Stimulated activated CD4-positive, alpha-beta T cell treated with anti-CD3 and anti-CD28 coated beads, Interleukin-12 subunit alpha, Interleukin-12 subunit beta, amount 100 ng/mL, for 48 hours (primary cell): Measurements from ENCODE around the gene NHERF1.

ENCODE experiments used
- DNase-seq, 3 donors: peaks; one replicate each; pipeline ENCODE4 v3.0.0-alpha.2; 2020; ENCODE audit warnings: low read depth in 2 of 3, low spot score in 1 of 3

NHERF1 gene

GRCh38 chr17:74732042-74732867, 16.2 kb upstream of the NHERF1 start:
- no peak for DNase-seq

DNA sequence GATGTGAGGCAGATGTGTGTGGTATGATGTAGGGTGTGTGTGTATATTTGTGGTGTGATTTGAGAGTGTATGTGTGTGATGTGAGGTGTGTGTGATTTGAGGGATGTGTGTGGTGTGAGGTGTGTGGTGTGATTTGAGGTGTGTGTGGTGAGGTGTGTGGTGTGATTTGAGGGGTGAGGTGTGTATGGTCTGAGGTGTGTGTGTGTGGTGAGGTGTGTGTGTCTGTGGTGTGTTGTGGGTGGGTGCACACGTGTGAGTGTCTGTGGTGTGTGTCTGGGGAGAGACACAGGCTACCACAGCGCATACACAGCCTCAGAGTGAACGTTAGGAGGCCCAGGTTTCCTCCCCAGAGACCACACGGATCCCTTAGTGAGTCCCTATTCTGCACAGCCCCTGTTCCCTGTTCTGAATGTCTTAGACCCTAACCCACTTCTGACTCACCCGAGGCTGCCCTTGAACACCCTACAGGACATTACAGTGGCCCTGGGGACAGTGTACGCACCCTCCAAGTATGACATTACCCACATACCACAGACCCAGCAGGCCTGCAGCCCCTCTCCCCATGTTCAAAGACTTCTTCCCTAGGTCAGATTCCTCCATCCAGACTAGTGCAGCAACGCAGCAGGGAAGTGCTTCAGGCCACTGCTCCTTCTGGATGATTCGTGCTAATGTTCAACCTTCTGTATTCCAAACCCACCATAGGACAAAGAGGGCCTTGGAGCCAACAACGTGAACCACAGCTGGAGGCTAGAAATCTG, 14.9 kb upstream of the NHERF1 start:
- no peak for DNase-seq

- DNase-seq = no peak
Measured at GRCh38 chr17:74734256-74734655, 14.2 kb upstream of the NHERF1 start.

- no peak for DNase-seq
Measured at GRCh38 chr17:74736513-74737298, 11.7 kb upstream of the NHERF1 start, which contains the start of gene RAB37. Gene RAB37 (plus strand): TSS chr17:74737256. CDS start chr17:74737273, 17 bp downstream.

DNA sequence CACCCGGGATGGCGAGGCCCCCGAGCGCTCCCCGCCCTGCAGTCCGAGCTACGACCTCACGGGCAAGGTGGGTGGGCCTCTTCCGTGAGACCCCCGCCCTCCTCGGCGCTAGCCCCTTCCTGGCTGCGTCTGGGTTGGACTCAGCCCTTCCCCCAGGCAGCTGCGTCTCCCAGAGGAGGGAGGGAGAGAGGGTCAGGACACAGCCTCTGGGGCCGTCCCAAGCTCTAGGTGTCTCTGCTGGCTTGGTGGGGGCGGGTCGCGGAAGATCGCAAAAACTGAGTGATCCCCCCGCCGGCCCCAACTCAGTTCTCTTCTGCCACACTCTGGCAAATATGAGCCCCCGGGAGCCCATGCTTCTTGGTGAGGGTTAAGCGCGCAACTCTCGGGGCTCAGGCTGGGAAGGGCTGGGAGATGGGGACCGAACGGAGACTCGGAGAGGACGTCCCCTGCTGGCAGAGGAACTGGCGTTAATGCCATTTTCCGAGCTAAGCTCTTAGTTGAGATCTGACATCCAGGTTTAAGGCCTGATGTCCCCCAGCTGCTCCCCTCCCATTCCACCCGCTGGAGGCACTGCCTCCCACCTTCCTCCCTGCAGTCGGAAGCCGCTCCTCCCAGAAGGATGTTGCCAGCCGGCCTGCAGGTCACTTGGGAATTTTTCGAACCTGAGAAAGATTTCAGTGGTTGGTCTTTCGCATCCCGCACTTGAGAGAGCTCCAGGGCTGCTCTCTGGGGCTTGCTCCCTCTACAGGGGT, 11.0 kb upstream of the NHERF1 start:
- no peak for DNase-seq

- peak in 1 of 3 donors; percentile 58 for DNase-seq
Measured at GRCh38 chr17:74738051-74738996, 10.1 kb upstream of the NHERF1 start.

GRCh38 chr17:74739227-74739831, 9.1 kb upstream of the NHERF1 start:
- no peak for DNase-seq

GRCh38 chr17:74740173-74740572, 8.3 kb upstream of the NHERF1 start:
- DNase-seq = no peak

GRCh38 chr17:74740641-74741387, 7.6 kb upstream of the NHERF1 start:
- no peak for DNase-seq

GRCh38 chr17:74742153-74742515, 6.3 kb upstream of the NHERF1 start:
- no peak for DNase-seq

- no peak for DNase-seq
Measured at GRCh38 chr17:74742978-74743545, 5.4 kb upstream of the NHERF1 start.

DNA sequence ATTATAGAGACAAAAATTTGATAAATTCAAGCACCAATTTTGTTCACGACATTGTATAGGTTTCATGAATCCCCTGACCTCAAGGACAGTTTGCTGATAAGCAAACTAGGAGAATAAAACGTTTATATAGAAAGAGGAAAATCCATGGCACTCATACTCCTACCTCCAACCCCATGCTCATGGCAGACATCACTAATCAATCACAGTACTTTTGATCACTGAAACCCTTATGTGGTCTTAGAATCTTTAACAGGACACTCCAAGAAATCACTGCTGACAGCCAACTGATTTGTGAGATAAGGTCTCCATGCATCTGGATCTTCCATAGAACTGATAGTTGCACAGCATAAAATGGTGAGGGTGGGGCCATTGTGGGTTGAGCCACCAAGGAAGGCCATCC, 4.7 kb upstream of the NHERF1 start:
- DNase-seq = no peak

DNA sequence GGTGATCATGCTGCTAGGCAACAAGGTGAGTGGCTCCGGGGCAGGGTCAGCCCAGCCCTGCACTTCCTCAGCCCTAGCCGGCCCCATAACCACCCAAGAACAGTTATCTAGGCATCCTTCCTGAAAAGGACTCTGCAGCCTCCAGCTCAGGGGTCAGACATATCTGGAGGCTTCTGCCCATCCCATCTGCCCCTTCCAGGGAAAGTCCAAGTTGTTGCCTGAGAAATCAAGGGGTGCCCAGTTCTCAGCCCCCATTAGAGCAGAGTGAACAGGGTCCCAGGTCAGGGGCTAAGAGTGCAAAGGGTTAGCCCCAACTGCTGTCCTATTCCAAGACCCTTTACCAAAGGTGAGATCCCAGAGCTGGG, 4.1 kb upstream of the NHERF1 start:
- no peak for DNase-seq

GRCh38 chr17:74744714-74745547, 3.5 kb upstream of the NHERF1 start:
- peak; percentile 78 to 95 (median 79) for DNase-seq

DNA sequence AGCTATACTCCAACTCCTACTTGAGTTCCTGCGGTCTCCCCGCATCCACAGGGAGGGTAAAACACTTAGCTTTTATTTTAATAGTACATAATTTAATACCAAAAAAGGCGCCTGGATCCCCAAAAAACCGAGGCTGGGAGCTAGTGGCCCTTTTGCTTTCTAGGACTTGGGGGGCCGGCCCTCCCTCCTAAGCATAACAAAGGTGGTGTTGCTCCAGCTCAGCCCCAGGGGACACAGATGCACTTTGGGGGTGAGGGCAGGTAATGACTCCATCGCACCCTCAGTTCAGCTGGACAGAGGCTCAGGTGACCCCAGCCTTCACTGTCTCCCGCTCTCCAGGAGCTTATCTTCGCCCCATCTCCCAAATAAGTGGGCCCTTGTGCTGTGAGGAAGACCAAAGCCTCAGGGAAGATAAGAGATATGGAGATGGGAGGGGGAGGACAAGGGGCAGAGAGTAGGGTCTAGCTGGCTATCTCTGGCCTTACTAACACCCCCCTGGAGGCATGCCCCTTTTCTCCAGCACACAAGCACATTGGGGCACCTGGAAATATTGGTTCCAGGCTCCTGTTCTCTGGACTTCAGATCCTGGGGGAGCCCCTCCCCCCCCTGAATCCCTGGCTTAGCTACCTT, 2.8 kb upstream of the NHERF1 start:
- DNase-seq = no peak

GRCh38 chr17:74746376-74746775, 2.1 kb upstream of the NHERF1 start:
- DNase-seq = no peak

DNA sequence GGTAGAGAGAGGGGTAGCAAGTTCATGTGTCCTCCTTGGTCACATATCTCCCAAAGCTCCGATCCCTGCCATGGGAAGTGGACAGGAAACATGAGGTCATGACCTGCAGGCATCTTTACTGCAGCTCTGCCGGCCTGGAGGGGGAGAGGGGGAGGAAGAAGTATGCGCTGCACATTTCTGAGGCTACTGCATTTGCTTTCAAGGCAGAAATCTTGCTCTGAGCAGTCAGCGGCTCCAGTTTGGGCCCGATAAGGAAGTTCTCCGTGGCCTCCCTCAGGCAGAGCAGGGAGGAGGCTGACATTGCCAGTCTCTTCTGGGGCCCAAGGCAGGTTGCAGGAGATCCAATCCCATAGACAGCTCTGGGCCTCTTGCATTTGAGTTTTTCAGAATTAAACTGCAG, 1.5 kb upstream of the NHERF1 start:
- DNase-seq = no peak
